ENCODE data around the gene OR51M1. TPM values are rescaled to one million over a fixed set of nuclear protein-coding genes. Genes with fewer than 3 reads are reported as not detected.

OR51M1 gene
- total RNA-seq, 2 donors from 2014 or later, result not detected

Other genes starting within 250 kb of the OR51M1 start
- gene OR52A5, start 245.5 kb upstream of the OR51M1 start, total RNA-seq, result not detected
- under 1 TPM in 1 of 2 donors, not detected in 1; 0.03 TPM for gene OR52A1, start 229.1 kb upstream of the OR51M1 start, total RNA-seq
- gene OR51V1, start 183.1 kb upstream of the OR51M1 start, total RNA-seq, result not detected
- gene HBB, start 156.7 kb upstream of the OR51M1 start, total RNA-seq, result not detected
- not detected for gene HBD, start 149.3 kb upstream of the OR51M1 start, total RNA-seq
- not detected for gene HBG1, start 134.0 kb upstream of the OR51M1 start, total RNA-seq
- gene HBG2, start 129.0 kb upstream of the OR51M1 start, total RNA-seq, result not detected
- gene HBE1, start 113.9 kb upstream of the OR51M1 start, total RNA-seq, result not detected
- not detected for gene OR51B4, start 81.9 kb upstream of the OR51M1 start, total RNA-seq
- under 1 TPM in 1 of 2 donors, not detected in 1; 0.29 TPM for gene OR51B2, start 59.5 kb upstream of the OR51M1 start, total RNA-seq
- gene OR51B5, start 40.3 kb upstream of the OR51M1 start, total RNA-seq, result under 1 TPM in 1 of 2 donors, not detected in 1; 0.50 TPM
- gene OR51B6, start 32.3 kb upstream of the OR51M1 start, total RNA-seq, result not detected
- gene OR51Q1, start 38.3 kb downstream of the OR51M1 start, total RNA-seq, result not detected
- not detected for gene OR51I1, start 57.7 kb downstream of the OR51M1 start, total RNA-seq
- not detected for gene OR51I2, start 65.5 kb downstream of the OR51M1 start, total RNA-seq
- not detected for gene OR52D1, start 104.9 kb downstream of the OR51M1 start, total RNA-seq
- under 1 TPM in 1 of 2 donors, not detected in 1; 0.34 TPM for gene UBQLN3, start 126.1 kb downstream of the OR51M1 start, total RNA-seq
- gene UBQLNL, start 132.9 kb downstream of the OR51M1 start, total RNA-seq, result under 1 TPM in 1 of 2 donors, not detected in 1; 0.50 TPM
- under 1 TPM in 1 of 2 donors, not detected in 1; 0.34 TPM for gene OR52H1, start 164.7 kb downstream of the OR51M1 start, total RNA-seq
- gene OR52B6, start 197.1 kb downstream of the OR51M1 start, total RNA-seq, result not detected
- under 1 TPM; 0.19 TPM for gene TRIM6, start 212.8 kb downstream of the OR51M1 start, total RNA-seq
- 1 to 10 TPM; 6.7 to 7.1 TPM for gene TRIM34, start 241.2 kb downstream of the OR51M1 start, total RNA-seq

Data from activated T-helper 17 cell treated with anti-CD3 and anti-CD28 coated beads, Interleukin-2, amount 50 U/mL, for 72 hours (primary cell).